ENCODE measurements around the gene UROS.
A peak's percentile ranks its signal among the peaks of the same experiment; 100 is the strongest.

Gene UROS

DNA sequence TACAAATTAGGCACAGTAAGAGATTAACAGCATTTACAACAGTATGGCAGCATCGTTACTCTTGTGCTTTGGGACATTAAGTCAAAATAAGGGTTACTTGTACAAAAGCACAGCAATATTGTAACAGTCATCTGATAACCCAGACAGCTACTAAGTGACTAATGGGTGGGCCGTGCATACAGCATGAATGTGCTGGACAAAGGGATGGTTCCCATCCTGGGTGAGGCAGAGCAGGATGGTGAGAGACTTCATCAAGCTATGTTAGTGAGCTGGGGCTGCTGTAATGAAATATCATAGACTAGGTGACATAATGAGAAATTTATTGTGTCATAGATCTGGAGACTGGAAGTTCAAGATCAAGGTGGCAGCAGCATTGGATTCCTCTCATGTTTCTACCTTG lies 78.1 kb downstream of the UROS start:
- TF ChIP-seq, protein P1, sequence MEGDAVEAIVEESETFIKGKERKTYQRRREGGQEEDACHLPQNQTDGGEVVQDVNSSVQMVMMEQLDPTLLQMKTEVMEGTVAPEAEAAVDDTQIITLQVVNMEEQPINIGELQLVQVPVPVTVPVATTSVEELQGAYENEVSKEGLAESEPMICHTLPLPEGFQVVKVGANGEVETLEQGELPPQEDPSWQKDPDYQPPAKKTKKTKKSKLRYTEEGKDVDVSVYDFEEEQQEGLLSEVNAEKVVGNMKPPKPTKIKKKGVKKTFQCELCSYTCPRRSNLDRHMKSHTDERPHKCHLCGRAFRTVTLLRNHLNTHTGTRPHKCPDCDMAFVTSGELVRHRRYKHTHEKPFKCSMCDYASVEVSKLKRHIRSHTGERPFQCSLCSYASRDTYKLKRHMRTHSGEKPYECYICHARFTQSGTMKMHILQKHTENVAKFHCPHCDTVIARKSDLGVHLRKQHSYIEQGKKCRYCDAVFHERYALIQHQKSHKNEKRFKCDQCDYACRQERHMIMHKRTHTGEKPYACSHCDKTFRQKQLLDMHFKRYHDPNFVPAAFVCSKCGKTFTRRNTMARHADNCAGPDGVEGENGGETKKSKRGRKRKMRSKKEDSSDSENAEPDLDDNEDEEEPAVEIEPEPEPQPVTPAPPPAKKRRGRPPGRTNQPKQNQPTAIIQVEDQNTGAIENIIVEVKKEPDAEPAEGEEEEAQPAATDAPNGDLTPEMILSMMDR (conservative IDR thresholded peaks at IDR 0.05; ENCODE audit: control insufficient read depth, insufficient read depth, low read depth, low read length) = no peak
- DNase-seq (ENCODE audit: low read depth) = no peak
- H3K4me3 ChIP-seq (ENCODE audit: control insufficient read depth, low read depth, low read length) = no peak overlapping the region

DNA sequence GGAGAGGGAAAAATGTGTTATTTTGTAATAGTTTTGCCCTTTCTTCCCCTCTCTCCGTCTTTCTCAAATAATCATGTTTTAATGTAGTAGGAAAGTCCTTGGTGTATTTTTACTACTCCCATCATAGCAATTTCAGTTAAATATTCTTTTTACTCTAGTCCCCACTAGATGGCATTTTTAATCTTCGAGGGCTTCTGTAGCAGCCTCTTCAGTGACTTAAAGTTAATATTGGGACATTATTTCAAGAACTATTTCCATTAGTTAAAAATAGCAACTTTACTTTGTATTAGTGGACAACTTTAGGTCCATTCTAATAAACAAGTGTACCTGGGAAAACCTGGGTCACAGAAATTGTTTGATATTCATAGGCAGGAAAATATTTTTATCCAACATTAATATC lies 80.6 kb downstream of the UROS start:
- no peak overlapping the region for H3K4me3 ChIP-seq (ENCODE audit: control insufficient read depth, low read depth, low read length)
- peak; percentile 3 for DNase-seq (ENCODE audit: low read depth)
- TF ChIP-seq, protein P1 (conservative IDR thresholded peaks at IDR 0.05; ENCODE audit: control insufficient read depth, insufficient read depth, low read depth, low read length) = no peak

DNA sequence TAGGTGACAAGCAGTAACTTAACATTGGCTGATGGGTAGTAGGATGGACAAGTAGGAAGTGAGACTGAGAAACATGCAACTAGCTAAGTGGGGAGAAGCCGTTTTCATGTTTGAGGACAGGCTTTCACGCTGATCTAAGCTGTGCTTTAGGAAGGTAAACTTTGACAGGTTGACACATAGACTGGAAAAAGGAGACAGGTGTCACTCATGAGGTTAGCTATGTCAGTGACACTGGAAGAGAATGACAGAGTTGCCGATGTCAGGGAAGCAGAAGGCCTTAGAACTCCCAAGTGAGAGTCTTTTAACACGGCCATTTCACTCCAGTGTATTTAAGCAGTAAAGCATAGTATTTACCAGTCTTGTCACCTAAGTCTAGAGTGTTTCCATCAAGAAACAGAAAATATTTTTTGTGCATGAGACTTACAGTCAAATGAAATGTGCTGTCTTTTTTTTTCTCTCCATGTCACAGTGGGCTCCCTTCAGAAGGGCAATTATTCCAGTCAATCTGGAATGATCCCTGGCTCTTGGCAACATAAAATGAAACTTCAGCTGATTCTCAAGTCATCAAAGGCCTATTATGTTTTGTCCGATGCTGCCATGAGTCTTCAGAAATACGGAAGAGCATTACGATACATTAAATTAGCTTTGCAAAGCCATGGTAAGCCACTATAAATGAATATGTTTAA lies 82.9 kb downstream of the UROS start:
- DNase-seq (ENCODE audit: low read depth) = no peak
- no peak overlapping the region for H3K4me3 ChIP-seq (ENCODE audit: control insufficient read depth, low read depth, low read length)
- TF ChIP-seq, protein P1 (conservative IDR thresholded peaks at IDR 0.05; ENCODE audit: control insufficient read depth, insufficient read depth, low read depth, low read length) = no peak

Measured in fibroblast of mammary gland (primary cell).